Karpas-422 (cell line): ENCODE results near the gene PRICKLE2. TPM values are rescaled to one million over a fixed set of nuclear protein-coding genes. Genes with fewer than 3 reads are reported as not detected.

Source experiments
- DNase-seq: peaks from one replicate; pipeline ENCODE4 v3.0.0-alpha.2; 2015
- H2AFZ ChIP-seq: fragments of 200-600 bp; sonication (generic); 2 replicates; pipeline ENCODE4 v1.6.1; 2014; ENCODE audit warnings: antibody characterized with exemption, low read length, mixed read lengths
- H3K27ac ChIP-seq: fragments of 200-600 bp; sonication (generic); 2 replicates; pipeline ENCODE4 v1.5.1; 2014; ENCODE audit warnings: mild to moderate bottlenecking, low read length, moderate library complexity
- H3K27me3 ChIP-seq: fragments of 200-600 bp; sonication (generic); 2 replicates; pipeline ENCODE4 v1.6.1; 2014; ENCODE audit warnings: low read length, mixed read lengths
- H3K36me3 ChIP-seq: fragments of 200-600 bp; sonication (generic); 2 replicates; pipeline ENCODE4 v1.6.1; 2014; ENCODE audit warnings: low read length, mixed read lengths; ENCODE audit not compliant: insufficient read depth
- H3K4me1 ChIP-seq: fragments of 200-600 bp; sonication (generic); 2 replicates; pipeline ENCODE4 v1.6.1; 2014; ENCODE audit warnings: mild to moderate bottlenecking, low read length, mixed read lengths
- H3K4me2 ChIP-seq: fragments of 200-600 bp; sonication (generic); 2 replicates; pipeline ENCODE4 v1.6.1; 2014; ENCODE audit warnings: low read length, low read depth, mild to moderate bottlenecking; ENCODE audit not compliant: poor library complexity, severe bottlenecking
- H3K4me3 ChIP-seq: fragments of 200-600 bp; sonication (generic); 2 replicates; pipeline ENCODE4 v1.5.1; 2014; ENCODE audit warnings: mild to moderate bottlenecking, antibody characterized with exemption, low read length, mixed read lengths
- H3K79me2 ChIP-seq: fragments of 200-600 bp; sonication (generic); 2 replicates; pipeline ENCODE4 v1.6.1; 2014; ENCODE audit warnings: mild to moderate bottlenecking, low read length, mixed read lengths
- H3K9ac ChIP-seq: fragments of 200-600 bp; sonication (generic); 2 replicates; pipeline ENCODE4 v1.6.0; 2014; ENCODE audit warnings: low read length
- H3K9me2 ChIP-seq: fragments of 200-600 bp; sonication (generic), shearing (Covaris generic); replicated peaks from 2 replicates; pipeline ENCODE4 v1.6.0; 2014; ENCODE audit warnings: mild to moderate bottlenecking, low read length, moderate library complexity; ENCODE audit not compliant: insufficient read depth
- H3K9me3 ChIP-seq: fragments of 300-700, 200-600 bp; sonication (generic); 2 replicates; pipeline ENCODE4 v1.6.1; 2014; ENCODE audit warnings: low read length, mixed read lengths
- H4K20me1 ChIP-seq: fragments of 200-600 bp; sonication (generic); 2 replicates; pipeline ENCODE4 v1.6.1; 2014; ENCODE audit warnings: mild to moderate bottlenecking, antibody characterized with exemption, low read length, low read depth; ENCODE audit not compliant: insufficient read depth
- total RNA-seq: library from RNA; depleted of rRNA; stranded (reverse); fragments of >200 nt; shearing (Covaris generic); gene quantifications from 2 replicates; pipeline ENCODE4 v1.2.3, GENCODE V29; 2014; ENCODE audit warnings: low replicate concordance

Gene PRICKLE2
- total RNA-seq, 1 experiment from 2014 or later, result not detected

DNA sequence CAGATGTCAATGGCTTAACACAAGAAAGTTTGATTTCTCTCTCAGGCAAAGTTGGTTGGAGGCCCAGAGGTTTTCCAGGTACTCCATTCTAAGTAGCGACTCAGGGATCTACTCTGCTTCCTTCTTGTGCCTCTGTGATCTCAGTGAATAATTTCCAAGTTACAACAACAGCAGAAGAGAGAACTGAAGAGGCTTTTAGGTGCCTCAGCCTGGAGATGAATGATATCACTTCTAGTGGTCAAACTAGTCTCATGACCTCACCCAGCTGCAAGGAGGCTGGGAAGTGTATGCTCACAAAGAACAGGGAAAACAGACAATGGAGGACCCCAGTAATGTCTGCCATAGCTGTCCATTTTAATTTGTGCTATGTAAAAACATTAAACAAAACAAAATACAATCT, 4.6 kb upstream of the PRICKLE2 start:
- no peaks in the 10 kb centered on the region for H3K36me3 ChIP-seq
- no peak overlapping the region for H2AFZ ChIP-seq
- H3K4me1 ChIP-seq, result peaks cover 16% of the 10 kb centered on the region
- H3K27ac ChIP-seq, result no peak overlapping the region
- no peak overlapping the region for H3K9ac ChIP-seq
- no peaks in the 10 kb centered on the region for H4K20me1 ChIP-seq
- DNase-seq, result no peak
- H3K9me2 ChIP-seq, result no peaks in the 10 kb centered on the region
- H3K4me2 ChIP-seq, result no peak overlapping the region
- no peaks in the 10 kb centered on the region for H3K27me3 ChIP-seq
- H3K4me3 ChIP-seq, result no peak overlapping the region
- no peaks in the 10 kb centered on the region for H3K9me3 ChIP-seq
- no peaks in the 10 kb centered on the region for H3K79me2 ChIP-seq

GRCh38 chr3:64228110-64228509, 2.8 kb upstream of the PRICKLE2 start:
- Histone ChIP-seq H3K9ac (no peak overlapping the region), H3K4me1 (peaks cover 13% of the 10 kb centered on the region), H3K4me2 (no peak overlapping the region), H3K79me2 (no peaks in the 10 kb centered on the region), H4K20me1 (no peaks in the 10 kb centered on the region), H3K9me2 (no peaks in the 10 kb centered on the region), H3K27me3 (no peaks in the 10 kb centered on the region), H3K4me3 (no peak overlapping the region), H3K27ac (no peak overlapping the region), H2AFZ (no peak overlapping the region), H3K36me3 (no peaks in the 10 kb centered on the region), H3K9me3 (no peaks in the 10 kb centered on the region)
- DNase-seq, result no peak

- Histone ChIP-seq H3K9ac (no peak overlapping the region), H3K4me2 (no peak overlapping the region), H3K27ac (no peak overlapping the region), H3K4me1 (peaks cover 13% of the 10 kb centered on the region), H3K4me3 (no peak overlapping the region), H3K79me2 (no peaks in the 10 kb centered on the region), H3K9me2 (no peaks in the 10 kb centered on the region), H3K36me3 (no peaks in the 10 kb centered on the region), H4K20me1 (no peaks in the 10 kb centered on the region), H2AFZ (no peak overlapping the region), H3K27me3 (no peaks in the 10 kb centered on the region), H3K9me3 (no peaks in the 10 kb centered on the region)
- DNase-seq, result no peak
Observed at GRCh38 chr3:64226730-64227129, 1.5 kb upstream of the PRICKLE2 start.

GRCh38 chr3:64225695-64226499, 631 bp upstream of the PRICKLE2 start:
- no peak for DNase-seq
- Histone ChIP-seq H3K36me3 (no peaks in the 10 kb centered on the region), H4K20me1 (no peaks in the 10 kb centered on the region), H3K9ac (no peak overlapping the region), H2AFZ (no peak overlapping the region), H3K27ac (no peak overlapping the region), H3K27me3 (no peaks in the 10 kb centered on the region), H3K4me1 (peaks cover 13% of the 10 kb centered on the region), H3K9me3 (no peaks in the 10 kb centered on the region), H3K79me2 (no peaks in the 10 kb centered on the region), H3K9me2 (no peaks in the 10 kb centered on the region), H3K4me3 (peak overlapping the region; percentile 36; the same call in 1 of the 2 replicates), H3K4me2 (peak overlapping the region; percentile 42)

DNA sequence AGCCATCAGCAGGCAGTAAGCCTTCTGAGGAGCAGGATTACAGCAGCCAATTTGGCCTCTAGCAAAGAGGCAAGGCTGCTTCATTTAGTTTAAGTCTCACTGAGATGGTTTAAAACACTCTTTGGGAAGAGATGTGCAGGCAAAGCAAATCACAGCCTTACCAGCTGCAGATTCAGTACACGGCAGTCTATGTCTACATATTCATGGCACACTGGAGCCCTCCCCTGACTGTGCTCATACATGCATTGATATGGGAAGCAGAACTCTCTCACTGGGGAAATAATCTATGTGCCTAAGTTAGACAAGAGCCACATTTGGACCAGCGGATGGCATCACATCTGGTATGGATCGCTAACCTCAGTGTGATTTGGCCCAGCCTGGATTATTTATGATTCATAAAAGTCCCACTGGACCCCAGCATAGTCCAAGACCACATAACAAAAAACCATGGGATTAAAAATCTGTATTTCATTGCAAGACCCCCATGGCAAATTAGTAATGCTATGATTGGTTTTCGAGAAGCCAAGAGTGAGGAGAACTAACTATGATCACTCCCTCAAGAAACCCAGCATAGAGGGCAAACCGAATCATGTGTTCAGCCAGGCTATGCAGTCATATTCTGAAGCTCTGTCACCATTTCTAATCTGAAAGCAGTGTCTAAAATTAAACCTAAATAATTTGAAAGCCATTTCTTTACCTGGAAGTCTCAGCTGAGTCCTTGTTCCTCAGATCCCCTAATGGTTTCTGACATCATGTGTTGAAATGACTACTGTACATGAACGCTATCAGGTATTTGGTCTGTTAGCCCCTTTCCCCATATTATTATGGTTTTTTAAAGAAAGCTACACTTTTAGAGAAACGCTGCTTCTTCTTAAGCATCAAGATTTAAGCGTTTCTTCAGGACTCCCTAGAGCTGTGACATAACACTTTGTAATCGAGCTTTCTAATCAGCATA, 1.2 kb downstream of the PRICKLE2 start:
- Histone ChIP-seq H3K9ac (0 out of 2 replicates have a peak overlapping the region, but pooled peaks have one; percentile 43), H3K79me2 (no peaks in the 10 kb centered on the region), H3K4me3 (no peak overlapping the region), H3K27me3 (no peaks in the 10 kb centered on the region), H3K4me2 (no peak overlapping the region), H3K4me1 (peaks cover 13% of the 10 kb centered on the region), H2AFZ (peak overlapping the region; percentile 40; the same call in 1 of the 2 replicates), H3K9me2 (no peaks in the 10 kb centered on the region), H4K20me1 (no peaks in the 10 kb centered on the region), H3K36me3 (no peaks in the 10 kb centered on the region), H3K27ac (no peak overlapping the region), H3K9me3 (no peaks in the 10 kb centered on the region)
- no peak for DNase-seq

DNA sequence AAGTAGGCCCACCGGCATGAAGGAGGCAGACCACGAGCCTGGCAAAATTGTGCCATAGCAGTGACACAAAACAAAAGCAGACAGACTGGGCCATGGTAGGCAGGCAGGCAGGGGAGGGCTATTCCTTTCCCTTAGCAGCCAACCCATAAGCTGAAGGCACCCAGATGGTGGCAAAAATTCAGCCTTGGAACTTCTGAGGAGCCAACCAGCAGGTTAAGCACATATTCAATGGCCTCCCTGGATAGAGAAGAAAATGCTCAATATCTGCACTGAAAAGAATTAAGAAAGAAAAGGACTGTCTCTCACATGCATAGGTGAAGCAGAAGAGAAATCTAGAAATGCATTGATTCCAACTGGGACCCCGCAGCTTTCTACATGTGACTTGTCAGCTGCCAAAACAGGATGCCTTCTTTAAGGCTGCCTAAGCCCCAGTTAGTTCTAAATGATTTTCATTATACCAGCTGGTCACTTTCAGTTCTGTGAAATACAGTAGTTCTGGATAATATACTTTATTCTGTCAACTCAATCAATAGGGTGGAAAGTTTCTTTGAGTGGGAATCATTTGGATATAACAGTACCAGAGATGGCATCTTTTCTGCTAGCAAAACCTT, 2.7 kb downstream of the PRICKLE2 start:
- H3K36me3 ChIP-seq, result no peaks in the 10 kb centered on the region
- DNase-seq, result no peak
- H3K9ac ChIP-seq, result no peak overlapping the region
- no peak overlapping the region for H3K27ac ChIP-seq
- H4K20me1 ChIP-seq, result no peaks in the 10 kb centered on the region
- peaks cover 13% of the 10 kb centered on the region for H3K4me1 ChIP-seq
- H3K79me2 ChIP-seq, result no peaks in the 10 kb centered on the region
- no peaks in the 10 kb centered on the region for H3K9me3 ChIP-seq
- no peaks in the 10 kb centered on the region for H3K27me3 ChIP-seq
- H3K9me2 ChIP-seq, result no peaks in the 10 kb centered on the region
- no peak overlapping the region for H2AFZ ChIP-seq
- no peak overlapping the region for H3K4me3 ChIP-seq
- H3K4me2 ChIP-seq, result no peak overlapping the region

- H4K20me1 ChIP-seq, result no peaks in the 10 kb centered on the region
- H3K4me1 ChIP-seq, result peaks cover 13% of the 10 kb centered on the region
- H2AFZ ChIP-seq, result no peak overlapping the region
- no peak overlapping the region for H3K4me2 ChIP-seq
- no peaks in the 10 kb centered on the region for H3K9me3 ChIP-seq
- H3K79me2 ChIP-seq, result no peaks in the 10 kb centered on the region
- H3K9ac ChIP-seq, result no peak overlapping the region
- H3K27ac ChIP-seq, result no peak overlapping the region
- no peaks in the 10 kb centered on the region for H3K36me3 ChIP-seq
- DNase-seq, result no peak
- no peaks in the 10 kb centered on the region for H3K27me3 ChIP-seq
- H3K9me2 ChIP-seq, result no peaks in the 10 kb centered on the region
- no peak overlapping the region for H3K4me3 ChIP-seq
Observed at GRCh38 chr3:64221571-64222257, 3.6 kb downstream of the PRICKLE2 start.
